ENCODE measurements around the gene THSD7A. TPM values are rescaled to one million over a fixed set of nuclear protein-coding genes. Genes with fewer than 3 reads are reported as not detected.

THSD7A gene
- total and polyA plus RNA-seq, 2 of the 8 experiments (the other 6 are each of a cell fraction or from before 2014, with no cell fraction given) = 0.44 to 1.2 TPM

DNA sequence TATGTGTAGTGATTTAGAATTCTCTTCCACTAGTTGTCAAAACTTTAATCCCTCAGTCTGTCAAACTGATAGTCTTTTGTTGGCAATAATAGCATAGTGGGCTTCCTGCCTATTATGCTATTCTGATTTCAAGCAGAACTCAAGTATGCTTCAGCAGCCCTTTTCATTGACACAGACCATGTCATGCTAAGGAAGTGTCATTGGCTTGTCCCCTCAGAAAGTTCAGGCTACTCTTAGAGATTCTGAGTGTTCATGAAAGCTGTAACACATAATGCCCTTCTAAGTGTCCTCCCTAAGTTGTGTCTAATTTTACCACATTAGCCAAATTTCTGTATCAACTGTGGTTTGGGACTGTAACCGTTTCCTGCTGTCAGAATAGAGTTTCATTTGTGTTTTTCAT lies 198.7 kb downstream of the THSD7A start:
- H2AK5ac ChIP-seq (ENCODE audit: low read depth, low read length) = no peak overlapping the region
- FAIRE-seq (no peak), DNase-seq (ENCODE audit: low read depth in 1 of 2, low spot score in 2 of 2) (no peak)
- no peak overlapping the region for H2AFZ ChIP-seq (ENCODE audit: low read length)
- H4K8ac ChIP-seq (ENCODE audit: extremely low read depth, insufficient read depth, low read length) = no peak overlapping the region
- H3K79me1 ChIP-seq (ENCODE audit: low read depth, low read length) = no peaks in the 10 kb centered on the region
- no peaks in the 10 kb centered on the region for H3K4me1 ChIP-seq (replicated peaks in 1 of 4; ENCODE audit: control insufficient read depth in 3 of 4, insufficient read depth in 4 of 4, low read length in 3 of 4)
- no peaks in the 10 kb centered on the region for H3K36me3 ChIP-seq (ENCODE audit: control insufficient read depth in 2 of 4, insufficient read depth in 4 of 4, low read length in 3 of 4)
- no peaks in the 10 kb centered on the region for H3K9me3 ChIP-seq (ENCODE audit: insufficient read depth in 2 of 2, low read depth in 1 of 2, low read length in 1 of 2)
- ChIA-PET POLR2A (ENCODE audit: partially characterized antibody) (no interaction called here), CTCF (ENCODE audit: partially characterized antibody) (interaction anchor here (1.1 kb wide), 1 partner anchor 590 kb away, joined by 3 read pairs; no protein-coding TSS in a partner anchor)
- H3K27ac ChIP-seq (ENCODE audit: low read depth, low read length) = no peak overlapping the region
- no peak overlapping the region for H3K4ac ChIP-seq (replicated peaks; ENCODE audit: insufficient read length, low read depth, low read length)
- H2BK12ac ChIP-seq (ENCODE audit: low read depth, low read length) = no peak overlapping the region
- H3K23ac ChIP-seq (ENCODE audit: insufficient read length) = no peak overlapping the region
- WGBS, 2 experiments (ENCODE audit: extremely low coverage in 1 of 2, insufficient coverage in 1 of 2, insufficient read length in 1 of 2, insufficient replicate concordance in 2 of 2, low coverage in 1 of 2, low lambda C conversion rate in 2 of 2, missing lambda C conversion rate in 1 of 2) = 95% methylated on average over 1 of the region's 1 CpG; no CpG with 5 or more reads in 1 of the 2 experiments
- no peak overlapping the region for H2BK120ac ChIP-seq (replicated peaks; ENCODE audit: low read depth, low read length)
- no peak overlapping the region for H4K91ac ChIP-seq (replicated peaks; ENCODE audit: insufficient read length, low read length)
- no peaks in the 10 kb centered on the region for H3K23me2 ChIP-seq (ENCODE audit: low read depth, low read length)
- H3K4me3 ChIP-seq (ENCODE audit: extremely low read depth in 1 of 4, insufficient read depth in 2 of 4, low read depth in 3 of 4, low read length in 4 of 4) = no peak overlapping the region
- H3K79me2 ChIP-seq (ENCODE audit: control insufficient read depth in 1 of 2, insufficient read depth in 2 of 2, low read length in 2 of 2) = no peaks in the 10 kb centered on the region
- H2BK15ac ChIP-seq (ENCODE audit: low read length) = no peak overlapping the region
- H3K4me2 ChIP-seq (ENCODE audit: insufficient read depth in 1 of 2, low read depth in 2 of 2, low read length in 2 of 2) = no peak overlapping the region
- no peak overlapping the region for H3K9ac ChIP-seq (replicated peaks in 1 of 4; ENCODE audit: extremely low read depth in 1 of 4, low read depth in 3 of 4, low read length in 3 of 4)
- no peak overlapping the region for H3K18ac ChIP-seq (ENCODE audit: extremely low read depth, low read length)
- H4K20me1 ChIP-seq (replicated peaks in 1 of 2; ENCODE audit: control insufficient read depth in 1 of 2, insufficient read depth in 2 of 2, low read length in 2 of 2) = no peaks in the 10 kb centered on the region
- TF ChIP-seq EGR1 (IDR thresholded peaks at IDR 0.05; ENCODE audit: borderline replicate concordance, low read depth, low read length) (no peak), TAF7 (optimal IDR thresholded peaks at IDR 0.05; ENCODE audit: borderline replicate concordance, low read depth, low read length) (no peak), MAFK (IDR thresholded peaks at IDR 0.05; ENCODE audit: low read depth, low read length) (no peak), CHD1 (IDR thresholded peaks at IDR 0.05; ENCODE audit: low read depth, low read length) (no peak), PHF8 (conservative IDR thresholded peaks at IDR 0.05; ENCODE audit: low read depth, low read length) (no peak), CREB1 (IDR thresholded peaks at IDR 0.05) (no peak), HDAC2 (IDR thresholded peaks at IDR 0.05; ENCODE audit: borderline replicate concordance in 1 of 2, low read depth in 2 of 2, low read length in 2 of 2) (no peak), GTF2F1 (IDR thresholded peaks at IDR 0.05; ENCODE audit: borderline replicate concordance, low read depth, low read length) (no peak), TCF12 (IDR thresholded peaks at IDR 0.05; ENCODE audit: low read depth, low read length) (no peak), SRF (IDR thresholded peaks at IDR 0.05; ENCODE audit: low read depth, low read length) (no peak), SUZ12 (IDR thresholded peaks at IDR 0.05; ENCODE audit: low read length) (no peak), EP300 (IDR thresholded peaks at IDR 0.05; ENCODE audit: borderline replicate concordance in 1 of 2, low read depth in 2 of 2, low read length in 2 of 2) (no peak)
- no peak overlapping the region for H2BK20ac ChIP-seq (ENCODE audit: low read length)
- no peak overlapping the region for H3K56ac ChIP-seq (replicated peaks; ENCODE audit: insufficient read length, low read depth, low read length)
- no peak overlapping the region for H4K5ac ChIP-seq (ENCODE audit: insufficient read length, low read depth, low read length)
- H2BK5ac ChIP-seq (ENCODE audit: low read depth, low read length) = no peak overlapping the region
- H3K14ac ChIP-seq (ENCODE audit: insufficient read length) = no peak overlapping the region
- no peaks in the 10 kb centered on the region for H3K27me3 ChIP-seq (replicated peaks in 1 of 4; ENCODE audit: control insufficient read depth in 3 of 4, extremely low read depth in 1 of 4, insufficient read depth in 3 of 4, low read length in 3 of 4)

Measured in H1 (cell line).